Myocyte (in vitro differentiated cells): ENCODE measurements around the gene METAP1D. TPM values are rescaled to one million over a fixed set of nuclear protein-coding genes. Genes with fewer than 3 reads are reported as not detected.

ENCODE experiments used
- DNase-seq: peaks from one replicate; pipeline ENCODE4 v3.0.0-alpha.2; 2012; ENCODE audit warnings: low read depth
- total RNA-seq: library from RNA; depleted of rRNA; stranded (reverse); fragments of >200 nt; gene quantifications from 2 replicates; pipeline ENCODE4 v1.2.3, GENCODE V29; 2014

The METAP1D gene
- total RNA-seq, 1 donor from 2014 or later = 11.0 TPM

- DNase-seq = no peak
Observed at GRCh38 chr2:172079416-172079815, 79.7 kb downstream of the METAP1D start.

GRCh38 chr2:172079838-172080640, 80.3 kb downstream of the METAP1D start:
- no peak for DNase-seq

- DNase-seq = no peak
Observed at GRCh38 chr2:172080641-172081220, 81.0 kb downstream of the METAP1D start.

DNA sequence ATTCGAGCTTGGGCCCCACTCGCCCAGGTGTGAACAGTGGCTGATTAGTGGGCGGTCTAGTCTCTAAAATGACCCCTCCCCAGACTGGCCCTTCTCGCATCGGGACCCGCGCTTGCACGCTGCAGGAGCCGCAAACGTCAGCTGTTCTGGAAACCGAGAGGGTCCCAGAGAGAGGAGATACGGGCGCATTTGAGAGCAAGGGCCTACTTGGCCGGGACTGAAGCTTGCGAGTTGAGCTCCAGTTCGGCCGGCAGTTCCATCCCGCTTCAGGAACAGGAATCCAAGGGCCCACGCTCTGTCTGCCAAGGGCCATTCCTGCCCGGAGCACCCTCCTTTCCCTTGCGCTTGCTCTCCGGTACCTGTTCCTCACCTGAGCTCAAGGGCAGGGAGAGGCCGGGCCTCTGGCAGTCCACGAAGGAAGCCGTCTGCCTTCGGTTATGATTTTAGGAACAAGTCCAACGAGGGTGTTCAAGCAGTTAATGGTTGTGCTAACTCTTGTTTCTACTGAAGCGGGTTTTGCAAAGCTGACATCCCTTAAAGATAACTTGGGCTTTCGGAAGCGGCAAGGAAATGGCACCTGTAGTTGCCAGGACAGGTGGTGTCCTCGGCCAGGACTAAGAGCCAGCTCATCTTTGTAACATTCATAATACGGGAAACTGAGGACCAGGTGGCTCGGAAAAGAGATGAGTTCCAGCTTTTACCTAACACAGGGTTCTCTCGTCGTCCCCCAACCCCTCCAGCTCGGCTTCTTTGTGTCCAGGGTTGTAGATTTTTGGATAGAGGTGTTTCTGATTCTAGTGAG, 81.7 kb downstream of the METAP1D start:
- DNase-seq = no peak

DNA sequence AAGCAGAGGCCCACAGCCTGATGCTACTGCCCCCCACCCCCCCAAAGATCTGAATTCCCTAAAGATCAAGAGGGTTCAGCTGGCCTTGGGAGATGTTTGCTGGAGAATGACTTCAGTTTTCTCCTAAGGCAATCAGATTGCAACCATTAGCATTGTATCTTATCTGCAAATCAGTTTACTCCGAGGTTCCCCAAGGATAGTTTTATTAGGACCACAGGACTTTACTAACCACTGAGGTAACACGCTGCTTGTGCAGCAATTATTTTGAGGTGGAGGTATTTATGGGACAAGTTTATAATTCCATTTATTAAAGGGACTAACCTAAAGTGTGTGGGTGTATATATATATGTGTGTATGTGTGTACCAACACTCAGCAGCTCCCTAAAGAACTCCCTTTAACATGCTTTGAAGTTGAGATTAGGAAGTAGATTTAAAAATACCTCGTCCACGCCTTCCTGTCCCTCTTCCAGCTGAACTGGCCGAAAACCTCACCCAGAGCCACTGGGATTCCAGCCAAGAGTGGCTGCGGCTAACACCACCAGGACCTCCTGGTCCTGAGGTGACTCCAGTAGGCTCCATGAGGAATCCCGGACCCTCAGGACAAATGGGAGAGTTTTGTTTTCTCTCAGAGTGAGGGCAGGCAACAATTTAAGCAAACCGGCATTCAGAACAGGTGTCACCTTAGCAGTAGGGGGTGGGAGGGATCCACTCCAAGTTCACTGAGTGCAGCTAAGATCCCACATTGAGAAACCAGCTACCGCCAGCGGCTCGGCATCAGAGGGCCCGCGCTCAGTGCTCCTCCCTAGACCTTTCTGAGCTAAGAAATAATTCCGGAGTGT, 82.6 kb downstream of the METAP1D start:
- DNase-seq = peak; percentile 82

DNA sequence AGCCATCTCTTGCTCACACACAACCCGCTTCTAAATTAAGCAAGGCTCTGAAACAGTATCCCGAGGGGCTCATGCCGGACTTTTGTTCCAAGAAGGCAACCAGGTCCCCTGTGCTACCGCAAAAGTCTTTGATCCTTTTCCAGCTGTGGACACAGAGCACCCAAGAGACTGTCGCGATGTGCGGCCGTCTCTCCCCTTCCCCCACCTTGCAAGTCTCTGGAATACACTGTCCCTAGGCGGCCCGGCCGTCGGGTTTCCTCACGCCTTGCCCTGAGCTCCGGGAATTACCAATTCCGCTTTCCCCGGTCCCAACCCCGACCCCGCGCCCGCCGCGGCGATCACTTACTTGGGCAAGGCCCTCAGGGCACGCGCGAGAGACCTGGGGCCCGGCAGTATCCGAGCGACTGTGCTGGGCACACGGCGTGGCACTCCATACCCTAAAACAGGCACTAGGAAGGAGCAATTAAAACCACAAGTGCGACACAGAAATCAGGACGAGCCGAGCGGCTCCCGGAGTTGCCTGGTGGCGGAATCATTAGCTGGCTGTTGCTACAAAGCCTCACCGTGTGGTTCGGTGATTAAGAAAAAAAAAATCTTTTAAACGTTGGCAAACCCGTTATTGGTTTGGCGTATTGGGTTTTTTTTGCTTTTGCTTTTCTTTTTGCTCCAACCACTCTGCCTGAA, 83.3 kb downstream of the METAP1D start:
- no peak for DNase-seq

GRCh38 chr2:172083628-172084394, 84.1 kb downstream of the METAP1D start:
- no peak for DNase-seq

DNA sequence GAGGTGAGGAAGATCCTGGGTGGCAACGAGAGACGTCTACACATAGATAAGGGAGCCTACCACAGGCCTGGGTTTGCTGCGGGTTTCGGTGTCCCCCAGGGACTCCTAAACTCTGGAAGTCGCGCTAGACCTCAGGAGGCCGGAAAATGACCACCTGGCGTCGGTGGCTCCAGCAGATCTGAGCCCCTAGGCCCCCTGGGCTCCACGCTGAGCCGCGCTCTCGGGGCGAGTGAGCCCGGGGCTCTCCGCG, 84.6 kb downstream of the METAP1D start:
- no peak for DNase-seq

DNA sequence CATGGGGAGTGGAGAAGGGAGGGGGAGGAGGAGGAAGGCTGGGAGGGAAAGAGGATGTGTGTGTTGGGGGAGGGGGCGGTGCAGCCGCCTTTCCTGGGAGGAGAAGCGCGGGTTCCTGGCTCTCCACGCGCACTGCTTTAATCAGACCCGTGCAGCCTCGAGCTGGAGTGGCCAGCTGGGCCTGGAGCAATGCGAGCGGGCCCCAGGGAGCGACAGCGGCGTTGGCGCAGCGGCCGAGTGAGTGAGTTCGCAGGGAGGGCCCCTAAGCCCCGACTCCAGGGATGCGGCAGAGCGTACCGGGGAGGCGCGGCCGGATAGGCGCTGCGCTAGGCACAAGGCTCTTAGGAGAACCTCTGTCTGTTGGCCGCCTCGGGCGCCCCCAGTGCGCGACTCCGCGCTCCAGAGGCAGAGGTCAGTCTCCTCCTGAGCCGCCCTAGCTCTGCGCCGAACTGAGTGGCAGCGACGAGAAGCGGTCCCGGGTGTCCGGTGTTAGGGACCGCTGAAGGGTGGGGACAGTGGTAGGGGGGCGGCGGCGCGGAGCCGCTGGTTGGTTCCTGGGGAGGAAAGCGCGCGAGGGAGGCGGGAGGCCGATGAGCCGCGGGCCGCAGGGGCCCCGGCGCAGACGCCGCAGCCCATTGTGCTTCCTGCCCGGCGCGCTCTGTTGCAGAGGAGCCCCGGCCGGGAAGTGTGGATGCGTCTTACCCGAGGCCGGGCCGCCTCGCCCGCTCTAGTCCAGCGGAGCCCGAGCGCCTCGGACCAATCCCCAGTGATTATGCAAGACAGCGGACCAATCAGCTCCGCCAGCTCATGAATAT, 85.1 kb downstream of the METAP1D start:
- peak; percentile 97 for DNase-seq

DNA sequence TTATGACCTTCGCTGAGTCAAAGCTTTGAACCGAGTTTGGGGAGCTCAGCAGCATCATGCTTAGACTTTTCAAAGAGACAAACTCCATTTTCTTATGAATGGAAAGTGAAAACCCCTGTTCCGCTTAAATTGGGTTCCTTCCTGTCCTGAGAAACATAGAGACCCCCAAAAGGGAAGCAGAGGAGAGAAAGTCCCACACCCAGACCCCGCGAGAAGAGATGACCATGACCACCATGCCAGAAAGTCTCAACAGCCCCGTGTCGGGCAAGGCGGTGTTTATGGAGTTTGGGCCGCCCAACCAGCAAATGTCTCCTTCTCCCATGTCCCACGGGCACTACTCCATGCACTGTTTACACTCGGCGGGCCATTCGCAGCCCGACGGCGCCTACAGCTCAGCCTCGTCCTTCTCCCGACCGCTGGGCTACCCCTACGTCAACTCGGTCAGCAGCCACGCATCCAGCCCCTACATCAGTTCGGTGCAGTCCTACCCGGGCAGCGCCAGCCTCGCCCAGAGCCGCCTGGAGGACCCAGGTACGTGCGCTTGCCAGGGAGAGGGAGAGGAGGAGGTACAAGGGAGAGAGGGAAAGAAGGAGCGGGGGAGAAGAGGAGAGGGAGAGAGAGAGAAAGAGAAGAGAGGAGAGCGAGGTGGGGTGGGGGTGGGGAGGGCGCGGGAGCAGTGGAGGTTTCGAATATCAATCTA, 85.9 kb downstream of the METAP1D start, which contains the start of gene DLX1:
Gene DLX1, plus strand, starts transcription at position 48 of the 700 bp plus-strand sequence. Its CDS starts 171 bp downstream, at position 219.
- no peak for DNase-seq

DNA sequence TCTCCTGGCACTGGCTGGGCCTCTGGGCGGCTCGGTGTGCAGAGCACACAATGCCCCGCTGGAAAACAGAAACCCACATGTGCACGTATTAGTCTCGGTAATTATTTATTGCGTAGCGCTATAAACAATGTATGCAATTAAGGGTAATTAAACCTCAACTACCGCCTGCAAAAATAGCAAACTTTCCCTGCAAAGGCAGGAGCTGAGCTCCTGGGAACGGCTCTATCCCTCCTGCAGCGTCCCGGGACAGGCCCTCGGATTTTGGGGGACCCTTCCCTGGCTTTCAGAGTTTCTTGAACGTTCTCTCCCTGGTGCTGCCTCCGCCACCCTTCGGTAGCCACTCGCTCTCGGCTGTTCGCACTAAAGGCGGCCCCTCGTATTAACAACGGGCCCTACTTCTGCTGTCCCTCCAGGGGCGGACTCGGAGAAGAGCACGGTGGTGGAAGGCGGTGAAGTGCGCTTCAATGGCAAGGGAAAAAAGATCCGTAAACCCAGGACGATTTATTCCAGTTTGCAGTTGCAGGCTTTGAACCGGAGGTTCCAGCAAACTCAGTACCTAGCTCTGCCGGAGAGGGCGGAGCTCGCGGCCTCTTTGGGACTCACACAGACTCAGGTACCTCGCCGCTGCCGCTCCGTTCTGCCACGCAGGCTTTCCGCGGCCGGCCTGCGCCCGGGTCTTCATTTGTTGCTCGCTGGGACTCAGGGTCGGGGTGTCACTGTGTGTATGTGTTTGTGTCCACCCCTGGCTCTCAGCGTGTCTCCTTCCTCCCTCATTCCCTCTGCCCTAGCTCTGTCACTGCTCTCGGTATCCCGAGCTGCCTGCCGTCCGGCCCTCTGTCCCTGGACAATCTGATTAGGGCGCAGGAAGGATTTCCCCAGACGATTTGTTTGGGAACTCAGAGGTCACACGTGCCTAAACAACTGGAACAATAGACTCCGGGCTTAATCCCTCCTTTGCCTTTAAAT, 86.8 kb downstream of the METAP1D start:
- no peak for DNase-seq

- no peak for DNase-seq
Observed at GRCh38 chr2:172087207-172087779, 87.5 kb downstream of the METAP1D start.

DNA sequence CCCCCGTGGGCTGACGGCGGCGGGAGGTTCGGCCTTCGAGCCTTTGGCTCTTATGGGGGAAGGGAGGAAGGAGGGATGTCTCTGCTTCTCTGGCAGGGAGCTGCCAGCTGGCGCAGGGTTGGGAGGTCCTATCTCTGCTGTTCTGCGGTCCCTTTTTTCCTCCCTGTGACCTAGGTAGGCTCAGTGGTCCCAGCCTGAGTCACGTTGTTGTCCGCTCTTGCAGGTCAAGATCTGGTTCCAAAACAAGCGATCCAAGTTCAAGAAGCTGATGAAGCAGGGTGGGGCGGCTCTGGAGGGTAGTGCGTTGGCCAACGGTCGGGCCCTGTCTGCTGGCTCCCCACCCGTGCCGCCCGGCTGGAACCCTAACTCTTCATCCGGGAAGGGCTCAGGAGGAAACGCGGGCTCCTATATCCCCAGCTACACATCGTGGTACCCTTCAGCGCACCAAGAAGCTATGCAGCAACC, 88.1 kb downstream of the METAP1D start:
- no peak for DNase-seq

DNA sequence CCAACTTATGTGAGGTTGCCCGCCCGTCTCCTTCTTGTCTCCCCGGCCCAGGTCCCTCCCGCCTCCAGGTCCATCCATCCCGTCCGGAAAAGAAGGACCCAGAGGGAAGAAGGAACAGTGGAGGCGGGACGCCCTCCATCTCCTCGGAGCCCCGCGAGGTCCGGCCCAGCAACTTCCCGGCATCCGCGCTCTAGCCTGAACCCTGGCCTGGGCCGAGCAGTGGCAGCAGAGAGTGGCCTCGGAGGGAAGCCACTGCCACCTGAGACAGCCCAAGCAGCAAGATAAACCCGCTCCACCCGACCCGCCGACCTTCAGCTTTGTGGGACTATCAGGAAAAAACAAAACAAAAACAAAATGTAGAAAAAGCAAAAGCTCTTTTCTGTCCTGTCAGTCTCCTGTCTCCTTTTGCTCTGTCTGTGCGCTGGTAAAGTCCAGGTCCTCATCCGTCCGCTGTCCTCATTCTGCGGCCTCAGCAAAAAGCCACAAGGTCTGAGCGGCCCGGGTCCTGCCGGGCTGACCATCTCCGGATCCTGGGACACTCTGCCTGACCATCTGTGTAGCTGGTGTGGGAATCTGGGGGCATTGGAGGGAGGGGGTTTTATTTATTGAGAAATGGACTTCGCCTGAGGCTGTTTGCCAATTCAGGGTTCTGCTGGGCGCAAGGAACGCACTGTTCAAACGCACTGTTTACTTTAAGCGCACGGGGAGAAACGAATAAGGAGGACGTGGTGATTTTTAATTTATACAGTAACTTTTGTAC, 88.7 kb downstream of the METAP1D start:
- no peak for DNase-seq

- no peak for DNase-seq
Observed at GRCh38 chr2:172089005-172089504, 89.3 kb downstream of the METAP1D start.

DNA sequence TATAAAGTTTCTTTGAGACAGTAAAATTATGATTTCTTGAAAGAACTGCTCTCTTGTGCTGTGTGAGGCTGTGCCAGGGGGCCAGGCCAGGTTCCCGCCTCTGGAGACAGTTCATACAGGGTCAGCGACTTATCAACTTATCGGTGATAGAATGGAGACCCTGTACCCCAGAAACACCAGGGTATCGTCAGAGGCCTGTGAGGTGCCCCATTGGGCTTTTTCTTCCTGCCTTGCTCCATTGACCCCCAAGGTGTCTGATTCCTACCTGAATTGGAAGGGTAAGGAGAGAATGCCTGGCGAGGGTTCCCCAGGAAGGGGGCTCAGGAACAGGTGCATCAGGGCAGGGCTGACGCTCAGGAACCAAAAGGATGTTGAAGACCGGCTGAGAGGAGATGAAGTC, 89.9 kb downstream of the METAP1D start:
- DNase-seq = no peak
